NCI-H82 treated with DMSO at 0.1 percent for 48 hours (cell line): ENCODE results near the gene SERPINF2.
A peak's percentile ranks its signal among the peaks of the same experiment; 100 is the strongest.
"Not testable (repeated sequence)": the region's sequence is repeated elsewhere in the genome, so short reads cannot be mapped to it uniquely, and the experiment has no call there.

Source experiments
- DNase-seq: peaks from one replicate; lab custom pipeline; 2025; ENCODE audit not compliant: unreplicated experiment; lab: John Stamatoyannopoulos, UW

The SERPINF2 gene

GRCh38 chr17:1742371-1743087 lies at the start of gene SERPINF2:
SERPINF2 (plus strand) TSS chr17:1742871; CDS start chr17:1744996, 2,125 bp downstream.
- no peak for DNase-seq

DNA sequence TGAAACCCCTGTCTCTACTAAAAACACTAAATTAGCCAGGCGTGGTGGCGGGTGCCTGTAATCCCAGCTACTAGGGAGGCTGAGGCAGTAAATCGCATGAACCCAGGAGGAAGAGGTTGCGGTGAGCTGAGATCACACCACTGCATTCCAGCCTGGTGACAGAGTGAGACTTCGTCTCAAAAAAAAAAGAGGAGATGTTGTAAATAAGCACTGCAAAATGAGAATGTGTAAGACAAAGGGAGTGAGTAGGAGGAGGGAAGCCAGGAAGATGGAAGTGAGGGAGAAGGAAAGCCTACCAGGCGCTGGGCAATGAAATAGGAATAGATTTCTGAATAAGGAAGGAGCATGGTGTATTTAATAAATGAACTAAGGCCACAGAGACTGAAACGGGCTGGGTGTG lies 49.3 kb upstream of the SERPINF2 start:
- no peak for DNase-seq

DNA sequence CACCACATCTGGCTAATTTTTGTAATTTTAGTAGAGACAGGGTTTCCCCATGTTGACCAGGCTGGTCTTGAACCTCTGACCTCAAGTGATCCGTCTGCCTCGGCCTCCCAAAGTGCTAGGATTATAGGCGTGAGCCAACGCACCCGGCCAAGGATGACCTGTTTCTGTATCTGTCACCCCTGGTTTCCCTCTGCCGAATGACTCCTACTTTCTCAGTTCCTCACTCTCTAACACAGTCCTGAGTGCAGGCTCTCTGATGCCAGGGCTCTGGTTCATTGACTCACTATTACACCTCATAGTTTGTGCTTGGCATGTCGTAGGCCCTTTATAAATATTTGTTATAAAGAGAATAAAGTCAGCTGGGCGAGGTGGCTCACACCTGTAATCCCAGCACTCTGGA lies 47.3 kb upstream of the SERPINF2 start:
- DNase-seq: no peak

- DNase-seq: no peak
These were observed 45.0 kb upstream of the SERPINF2 start for GRCh38 chr17:1697681-1698080.

- DNase-seq: not testable (repeated sequence)
These were observed 42.8 kb upstream of the SERPINF2 start for GRCh38 chr17:1699891-1700290.

DNA sequence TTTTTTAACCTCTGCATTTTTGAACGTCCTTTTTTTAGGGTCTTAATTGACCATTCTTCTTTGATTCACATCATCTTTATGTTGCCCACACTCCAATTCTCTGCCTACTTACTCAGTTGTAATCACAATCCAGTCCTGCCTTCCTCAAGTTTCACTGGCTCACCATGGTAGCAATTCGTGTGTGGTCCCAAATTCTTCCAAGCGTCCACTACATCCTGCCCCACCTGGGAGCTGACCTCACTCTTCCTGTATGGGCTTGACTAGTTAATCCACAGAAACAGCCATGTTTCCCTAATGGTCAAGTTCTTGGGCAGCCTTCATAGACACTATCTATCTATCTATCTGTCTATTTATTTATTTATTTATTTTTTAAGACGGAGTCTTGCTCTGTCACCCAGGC lies 39.6 kb upstream of the SERPINF2 start:
- DNase-seq: no peak

DNA sequence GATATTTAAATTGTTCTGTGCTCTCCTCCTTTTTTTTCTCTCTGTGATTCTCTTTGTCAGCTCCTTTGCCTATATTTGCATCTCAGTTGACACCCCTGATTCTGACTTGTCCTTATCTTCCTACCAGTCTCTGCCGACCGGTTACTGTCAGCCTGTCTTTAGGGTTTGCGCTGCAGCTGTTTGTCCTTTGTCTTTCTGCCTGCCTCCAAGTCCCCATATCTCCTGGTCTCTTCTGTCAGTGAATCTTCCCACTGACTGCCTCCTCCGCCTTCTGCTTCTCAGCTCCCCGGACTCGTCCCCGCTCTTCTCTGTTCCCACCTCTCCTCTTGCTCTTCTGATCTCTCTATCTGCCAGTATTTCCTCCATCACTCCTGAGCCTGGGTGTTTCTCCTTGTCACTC lies 37.7 kb upstream of the SERPINF2 start:
- no peak for DNase-seq

GRCh38 chr17:1707107-1707506 lies 35.6 kb upstream of the SERPINF2 start:
- no peak for DNase-seq

GRCh38 chr17:1708791-1709346 lies 33.8 kb upstream of the SERPINF2 start:
- DNase-seq: not testable (repeated sequence)

DNA sequence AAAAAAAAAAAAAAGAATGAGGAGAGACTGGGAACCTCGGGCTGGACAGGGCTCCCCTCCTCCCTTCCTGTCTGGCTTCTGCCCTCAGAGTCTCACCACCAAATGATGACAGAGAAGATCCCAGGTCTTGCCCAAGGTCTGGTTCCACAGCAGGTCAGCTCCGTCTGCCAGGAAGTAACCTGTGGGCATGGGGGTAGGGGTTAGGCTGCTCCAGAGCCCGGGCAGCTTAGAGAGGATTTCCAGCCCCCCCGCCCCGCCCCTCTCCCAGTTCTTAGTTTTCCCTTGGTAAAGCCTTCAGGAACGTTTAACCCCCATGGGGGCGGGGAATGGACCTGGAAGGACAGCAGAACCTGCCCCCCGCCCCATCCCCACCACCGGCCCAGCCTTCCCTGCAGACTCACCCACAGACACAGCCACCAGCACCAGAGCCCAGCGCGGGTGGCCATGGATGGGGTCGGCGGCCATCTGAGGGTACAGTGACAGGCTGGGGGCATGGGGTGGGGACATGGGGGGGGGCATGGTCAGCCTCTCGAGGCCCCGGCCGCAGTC lies 33.2 kb upstream of the SERPINF2 start:
- peak; percentile 49 for DNase-seq

GRCh38 chr17:1709971-1710806 lies 32.5 kb upstream of the SERPINF2 start, which contains the start of gene TLCD2:
TLCD2 (minus strand) TSS chr17:1710377; CDS start chr17:1710242, 135 bp downstream.
- DNase-seq: peak; percentile 26

- no peak for DNase-seq
These were observed 31.7 kb upstream of the SERPINF2 start for GRCh38 chr17:1710807-1711553.

DNA sequence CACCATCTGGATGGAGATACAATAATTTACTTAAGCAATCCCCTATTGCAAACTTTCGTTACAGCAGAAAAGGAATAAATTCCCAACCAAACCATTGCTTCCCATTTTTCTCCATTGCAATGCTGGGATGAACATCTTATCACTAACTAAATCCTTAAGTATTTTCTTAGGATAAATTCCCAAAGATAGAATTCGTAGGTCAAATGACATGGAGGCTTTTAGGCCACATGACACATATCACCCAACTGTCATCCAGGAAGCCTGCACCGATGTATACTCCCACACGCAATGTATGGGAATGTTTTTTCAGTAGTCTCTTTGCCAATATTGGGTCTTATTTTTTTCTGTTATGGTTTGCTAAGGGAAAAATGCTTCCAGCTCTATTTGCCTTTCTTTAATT lies 30.9 kb upstream of the SERPINF2 start:
- no peak for DNase-seq

GRCh38 chr17:1712271-1712670 lies 30.4 kb upstream of the SERPINF2 start:
- no peak for DNase-seq

- DNase-seq: no peak
These were observed 29.4 kb upstream of the SERPINF2 start for GRCh38 chr17:1713160-1713877.

- peak; percentile 68 for DNase-seq
These were observed 28.7 kb upstream of the SERPINF2 start for GRCh38 chr17:1713878-1714426.

- peak; percentile 75 for DNase-seq
These were observed 28.2 kb upstream of the SERPINF2 start for GRCh38 chr17:1714427-1714979.

- DNase-seq: no peak
These were observed 27.5 kb upstream of the SERPINF2 start for GRCh38 chr17:1714980-1715802.

DNA sequence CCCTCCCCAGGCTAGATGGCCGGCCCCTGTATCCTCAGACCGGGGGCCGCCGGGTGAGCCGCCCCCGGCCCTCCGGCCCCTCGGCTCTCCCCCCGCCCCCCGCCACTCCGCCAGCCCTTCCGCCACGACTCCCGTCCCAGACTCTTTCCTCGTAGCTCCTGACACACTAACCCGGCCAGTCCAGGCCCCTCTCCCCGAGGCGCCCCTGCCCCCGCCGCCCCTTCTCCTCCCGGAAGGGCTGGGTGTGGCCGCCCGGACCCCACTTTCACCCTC lies 26.9 kb upstream of the SERPINF2 start:
- no peak for DNase-seq
